ENCODE results near the gene CHST8. TPM values are rescaled to one million over a fixed set of nuclear protein-coding genes. Genes with fewer than 3 reads are reported as not detected.

CHST8 gene
- total and polyA plus RNA-seq, 2 experiments from 2014 or later = 9.3 to 38.2 TPM

GRCh38 chr19:33780746-33781145, 159.0 kb downstream of the CHST8 start (continued):
- TF ChIP-seq ZNF462 (CRISPR knock-in tag; IDR thresholded peaks at IDR 0.05) = no peak
- TF ChIP-seq ZNF114 (CRISPR knock-in tag; IDR thresholded peaks at IDR 0.05) = no peak
- TF ChIP-seq STAT1 (IDR thresholded peaks at IDR 0.05; ENCODE audit: unreplicated experiment) = no peak
- no peak for TF ChIP-seq JUNB (IDR thresholded peaks at IDR 0.05; ENCODE audit: unreplicated experiment)
- no peak for TF ChIP-seq ETS1 (IDR thresholded peaks at IDR 0.05)
- TF ChIP-seq EZH2 (IDR thresholded peaks at IDR 0.05; ENCODE audit: low read depth, unreplicated experiment) = no peak

- H3K27ac ChIP-seq (ENCODE audit: low read depth) = no peak overlapping the region
- H3K4me3 ChIP-seq = no peak overlapping the region
- H3K4me3 Mint-ChIP-seq = no peak overlapping the region
- H3K27me3 ChIP-seq (ENCODE audit: insufficient read depth) = peaks cover 5% of the 10 kb centered on the region; the same call in 1 of the 2 replicates
- no peak overlapping the region for H3K27ac Mint-ChIP-seq
- peaks cover 4% of the 10 kb centered on the region; the same call in 1 of the 2 replicates for H3K4me1 ChIP-seq (ENCODE audit: insufficient read depth)
- peaks cover 4% of the 10 kb centered on the region; the same call in 2 of the 3 replicates for H3K9me3 Mint-ChIP-seq
- no peaks in the 10 kb centered on the region for H3K36me3 Mint-ChIP-seq (ENCODE audit: low read depth)
- no peaks in the 10 kb centered on the region for H4K20me1 ChIP-seq (replicated peaks; ENCODE audit: insufficient read depth)
- no peak overlapping the region for H2AFZ ChIP-seq
- no peaks in the 10 kb centered on the region for H3K79me2 ChIP-seq (replicated peaks; ENCODE audit: insufficient read depth)
- peaks cover 18% of the 10 kb centered on the region for H3K27me3 Mint-ChIP-seq (ENCODE audit: insufficient read depth, low read depth, poor library complexity)
- no peak overlapping the region for H3K4me2 ChIP-seq
- DNase-seq (ENCODE audit: low spot score) (no peak), ATAC-seq (no peak)
- H3K36me3 ChIP-seq (ENCODE audit: insufficient read depth) = no peaks in the 10 kb centered on the region
- no peaks in the 10 kb centered on the region for H3F3A ChIP-seq (replicated peaks; ENCODE audit: low read depth)
- H3K9me2 ChIP-seq (ENCODE audit: insufficient read depth) = no peaks in the 10 kb centered on the region
- peaks cover 13% of the 10 kb centered on the region for H3K4me1 Mint-ChIP-seq
- no peak for TF ChIP-seq CREB1 (CRISPR knock-in tag; IDR thresholded peaks at IDR 0.05; ENCODE audit: low read depth)
- TF ChIP-seq STAT1 (IDR thresholded peaks at IDR 0.05; ENCODE audit: unreplicated experiment) = no peak
- TF ChIP-seq EZH2phosphoT487 (IDR thresholded peaks at IDR 0.05; ENCODE audit: unreplicated experiment) = no peak
- TF ChIP-seq POLR2AphosphoS5 (IDR thresholded peaks at IDR 0.05; ENCODE audit: low read depth) = no peak
- TF ChIP-seq ZNF114 (CRISPR knock-in tag; IDR thresholded peaks at IDR 0.05) = no peak
- TF ChIP-seq ETS1 (IDR thresholded peaks at IDR 0.05) = no peak
- no peak for TF ChIP-seq NANOG (IDR thresholded peaks at IDR 0.05; ENCODE audit: borderline replicate concordance)
- TF ChIP-seq EZH2 (IDR thresholded peaks at IDR 0.05; ENCODE audit: low read depth, unreplicated experiment) = no peak
- no peak for TF ChIP-seq ZNF331 (CRISPR knock-in tag; IDR thresholded peaks at IDR 0.05; ENCODE audit: low read depth)
Measured at GRCh38 chr19:33781415-33781935, 159.7 kb downstream of the CHST8 start.

Data from GM23338 (cell line).